UCSD-AML1 (cell line): ENCODE results near the gene CCDC17.

Experiments used
- DNase-seq: peaks from one replicate; lab custom pipeline; 2025; ENCODE audit not compliant: unreplicated experiment; lab: John Stamatoyannopoulos, UW

Gene CCDC17

GRCh38 chr1:45584351-45585109 is 39.3 kb downstream of the CCDC17 start:
- DNase-seq: peak; percentile 91

DNA sequence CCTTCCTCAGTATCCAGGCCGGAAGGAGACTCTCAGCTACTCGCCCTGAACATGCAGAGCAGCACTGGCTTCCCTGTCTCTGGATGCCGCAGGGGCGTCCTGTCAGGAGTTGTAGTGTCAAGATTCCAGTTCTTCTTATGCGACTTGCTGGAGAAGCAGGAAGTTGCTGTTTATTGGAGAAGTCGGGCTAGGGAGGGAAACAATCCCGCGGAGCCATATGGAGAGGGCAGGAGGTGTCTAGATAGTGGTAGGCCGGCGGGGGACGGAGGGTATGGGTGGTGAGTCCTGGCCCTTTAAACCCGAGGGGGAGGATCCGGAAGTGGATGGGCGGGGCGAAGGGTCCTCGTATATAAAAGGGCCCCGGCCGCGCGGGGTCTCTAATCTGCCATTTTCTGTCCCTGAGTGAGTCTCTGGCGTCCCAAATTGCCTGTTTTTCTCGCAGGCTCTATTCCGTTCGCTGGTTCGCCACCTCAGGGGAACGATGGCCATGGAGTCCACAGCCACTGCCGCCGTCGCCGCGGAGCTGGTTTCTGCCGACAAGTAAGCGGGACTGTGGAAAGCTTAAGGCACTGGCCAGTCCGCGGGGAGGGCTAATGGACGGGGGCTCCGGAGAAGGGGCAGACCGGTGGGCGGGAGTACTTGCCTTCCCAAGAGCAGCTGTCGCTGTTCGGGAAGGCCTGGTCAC is 40.0 kb downstream of the CCDC17 start, which contains the start of gene NASP:
Gene NASP, plus strand, starts transcription at position 376 of the 685 bp plus-strand sequence. Its CDS starts 106 bp downstream, at position 482.
- DNase-seq: peak; percentile 90

DNA sequence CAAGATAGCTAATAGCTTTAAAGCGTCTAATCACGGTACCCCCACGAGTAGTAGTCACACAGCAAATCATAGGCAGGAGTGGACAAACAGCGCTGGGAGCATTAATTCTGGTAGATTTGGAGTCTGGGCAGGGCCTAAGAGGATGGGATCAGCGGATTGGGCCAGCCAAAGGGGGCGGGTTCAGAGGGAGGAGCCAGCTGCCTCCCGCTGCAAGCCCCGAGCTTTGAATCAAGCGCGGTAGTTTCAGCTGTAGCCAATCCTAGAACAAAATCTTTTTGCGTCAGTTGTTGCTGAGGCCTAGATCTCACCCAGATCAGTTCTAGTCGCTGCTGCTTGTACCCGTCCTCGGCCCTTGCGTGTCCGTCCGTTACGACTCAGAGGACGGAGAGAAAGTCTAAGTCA is 40.6 kb downstream of the CCDC17 start:
- peak; percentile 91 for DNase-seq

GRCh38 chr1:45574105-45574626 is 49.7 kb downstream of the CCDC17 start:
- no peak for DNase-seq

DNA sequence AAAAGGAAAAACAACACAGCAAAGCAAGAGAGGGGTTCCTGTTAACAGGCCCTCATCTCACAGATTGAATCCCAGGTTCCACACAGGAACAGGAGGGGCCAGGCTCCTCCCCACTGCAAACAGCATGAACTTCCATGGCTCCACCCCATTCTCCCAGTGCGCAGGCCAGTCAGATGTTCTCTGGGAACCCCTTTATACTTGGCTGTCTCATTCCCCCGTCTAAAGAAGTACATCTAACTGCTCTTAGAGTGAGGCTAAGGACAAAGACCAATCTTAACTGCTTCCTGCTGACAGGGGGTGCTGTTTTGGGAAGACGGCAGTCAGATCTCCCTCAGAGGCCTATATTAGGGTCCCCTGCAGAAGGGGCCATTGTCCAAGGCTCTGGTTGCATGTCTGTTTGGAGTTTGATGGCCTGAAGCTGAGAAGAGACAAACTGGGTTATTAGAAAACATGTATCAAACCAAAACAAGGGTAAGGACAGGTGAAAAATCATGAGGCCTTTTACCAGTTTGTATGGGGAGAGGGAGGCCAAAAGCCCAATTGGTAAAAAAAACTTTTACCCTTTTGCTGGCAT is 50.5 kb downstream of the CCDC17 start:
- no peak for DNase-seq

- DNase-seq: no peak
Measured at GRCh38 chr1:45570631-45571030, 53.2 kb downstream of the CCDC17 start.
